DMS 273 (cell line): ENCODE measurements around the gene NWD2.
"Not testable (repeated sequence)": the region's sequence is repeated elsewhere in the genome, so short reads cannot be mapped to it uniquely, and the experiment has no call there.

Experiments used
- DNase-seq: peaks from one replicate; lab custom pipeline; 2025; ENCODE audit not compliant: unreplicated experiment; lab: John Stamatoyannopoulos, UW

The NWD2 gene

GRCh38 chr4:37490391-37491347 lies 246.1 kb downstream of the NWD2 start:
- DNase-seq: no peak

GRCh38 chr4:37495353-37495752 lies 250.8 kb downstream of the NWD2 start:
- DNase-seq: not testable (repeated sequence)
